SU-DHL-6 (cell line): ENCODE results near the gene KDM6B.

ENCODE experiments used
- CTCF ChIP-seq: fragments of 200-600 bp; sonication (generic); IDR thresholded peaks from one replicate; pipeline ENCODE4 v1.5.1; 2017; ENCODE audit warnings: antibody characterized with exemption, mild to moderate bottlenecking, low read length, moderate library complexity; ENCODE audit not compliant: insufficient read depth, poor library complexity, severe bottlenecking
- EZH2phosphoT487 ChIP-seq: fragments of 200-600 bp; sonication (generic), shearing (Covaris generic); conservative IDR thresholded peaks from 2 replicates; pipeline ENCODE4 v1.6.1; 2018; ENCODE audit warnings: mild to moderate bottlenecking, antibody characterized with exemption, low read length, moderate library complexity, mixed read lengths

- TF ChIP-seq CTCF (no peak), EZH2phosphoT487 (no peak)
Measured at GRCh38 chr17:7844292-7845154, 10.5 kb downstream of the KDM6B start.
